Measurements from ENCODE around the gene NDUFS2.

- TF ChIP-seq EZH2 (IDR thresholded peaks at IDR 0.05) (no peak), POLR2AphosphoS5 (IDR thresholded peaks at IDR 0.05; ENCODE audit: borderline replicate concordance, low read depth, low read length) (no peak), FOXP2 (optimal IDR thresholded peaks at IDR 0.05; ENCODE audit: control extremely low read depth, extremely low read length, insufficient read depth) (no peak)
Measured at GRCh38 chr1:161226759-161227158, 24.6 kb downstream of the NDUFS2 start.

Data from SK-N-MC (cell line).